NCI-H446 treated with DMSO at 0.1 percent for 48 hours (cell line): Measurements from ENCODE around the gene ZNF70.
A peak's percentile ranks its signal among the peaks of the same experiment; 100 is the strongest.
"Not testable (repeated sequence)": the region's sequence is repeated elsewhere in the genome, so short reads cannot be mapped to it uniquely, and the experiment has no call there.

Experiments used
- DNase-seq: peaks from one replicate; lab custom pipeline; 2025; lab: John Stamatoyannopoulos, UW

Gene ZNF70

GRCh38 chr22:23756891-23757290 lies 6.0 kb upstream of the ZNF70 start:
- no peak for DNase-seq

- no peak for DNase-seq
These were observed 4.8 kb upstream of the ZNF70 start for GRCh38 chr22:23755711-23756110.

- no peak for DNase-seq
These were observed 4.2 kb upstream of the ZNF70 start for GRCh38 chr22:23754980-23755636.

GRCh38 chr22:23754220-23754919 lies 3.5 kb upstream of the ZNF70 start, which contains the start of gene VPREB3:
TSS of gene VPREB3 (minus strand) at chr22:23754425. CDS start at chr22:23754363, 62 bp downstream.
- DNase-seq: no peak

GRCh38 chr22:23753385-23753784 lies 2.5 kb upstream of the ZNF70 start:
- DNase-seq: no peak

GRCh38 chr22:23752750-23753149 lies 1.8 kb upstream of the ZNF70 start:
- no peak for DNase-seq

- DNase-seq: no peak
These were observed 1.3 kb upstream of the ZNF70 start for GRCh38 chr22:23752090-23752691.

GRCh38 chr22:23751441-23751996 lies 607 bp upstream of the ZNF70 start:
- no peak for DNase-seq

- DNase-seq: no peak
These were observed 572 bp downstream of the ZNF70 start for GRCh38 chr22:23750367-23750713.

GRCh38 chr22:23749841-23750301 lies 1.0 kb downstream of the ZNF70 start:
- peak; percentile 43 for DNase-seq

- no peak for DNase-seq
These were observed 5.1 kb downstream of the ZNF70 start for GRCh38 chr22:23745791-23746190.

GRCh38 chr22:23744485-23744884 lies 6.4 kb downstream of the ZNF70 start:
- DNase-seq: no peak

GRCh38 chr22:23744001-23744400 lies 6.9 kb downstream of the ZNF70 start:
- DNase-seq: no peak

- DNase-seq: no peak
These were observed 7.6 kb downstream of the ZNF70 start for GRCh38 chr22:23743303-23743705.

GRCh38 chr22:23742505-23743264 lies 8.2 kb downstream of the ZNF70 start:
- no peak for DNase-seq

GRCh38 chr22:23737696-23738095 lies 13.2 kb downstream of the ZNF70 start:
- no peak for DNase-seq

GRCh38 chr22:23728108-23728507 lies 22.8 kb downstream of the ZNF70 start:
- not testable (repeated sequence) for DNase-seq

GRCh38 chr22:23722724-23723123 lies 28.2 kb downstream of the ZNF70 start:
- no peak for DNase-seq

GRCh38 chr22:23722160-23722559 lies 28.8 kb downstream of the ZNF70 start:
- DNase-seq: no peak

- no peak for DNase-seq
These were observed 30.1 kb downstream of the ZNF70 start for GRCh38 chr22:23720855-23721254.

- DNase-seq: no peak
These were observed 32.3 kb downstream of the ZNF70 start for GRCh38 chr22:23718371-23719165.
